ENCODE results near the gene ZBTB3. TPM values are rescaled to one million over a fixed set of nuclear protein-coding genes. Genes with fewer than 3 reads are reported as not detected.

The ZBTB3 gene
- total and polyA plus RNA-seq, 2 of the 8 experiments (the other 6 are each of a cell fraction or from before 2014, with no cell fraction given), result 30.2 to 76.9 TPM

DNA sequence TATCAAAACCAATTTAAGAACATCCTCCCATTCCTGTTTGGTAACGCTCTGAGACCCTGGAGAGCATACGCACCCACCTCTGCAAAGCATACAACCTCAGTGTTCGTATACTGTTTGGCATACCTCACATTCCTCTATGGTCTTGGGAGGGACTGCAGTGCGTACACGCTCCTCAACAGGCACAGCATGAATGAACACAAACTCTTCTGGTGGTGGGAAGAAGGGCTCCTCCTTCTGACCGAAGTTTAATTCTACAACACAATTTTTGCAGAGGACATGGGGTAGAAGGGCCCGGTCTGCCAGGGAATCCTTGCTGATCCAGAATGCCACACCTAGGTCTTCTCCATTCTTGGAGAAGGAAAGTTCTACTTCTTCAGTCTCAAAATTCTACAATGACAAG lies 32.0 kb downstream of the ZBTB3 start (continued):
- TF ChIP-seq, protein P1, sequence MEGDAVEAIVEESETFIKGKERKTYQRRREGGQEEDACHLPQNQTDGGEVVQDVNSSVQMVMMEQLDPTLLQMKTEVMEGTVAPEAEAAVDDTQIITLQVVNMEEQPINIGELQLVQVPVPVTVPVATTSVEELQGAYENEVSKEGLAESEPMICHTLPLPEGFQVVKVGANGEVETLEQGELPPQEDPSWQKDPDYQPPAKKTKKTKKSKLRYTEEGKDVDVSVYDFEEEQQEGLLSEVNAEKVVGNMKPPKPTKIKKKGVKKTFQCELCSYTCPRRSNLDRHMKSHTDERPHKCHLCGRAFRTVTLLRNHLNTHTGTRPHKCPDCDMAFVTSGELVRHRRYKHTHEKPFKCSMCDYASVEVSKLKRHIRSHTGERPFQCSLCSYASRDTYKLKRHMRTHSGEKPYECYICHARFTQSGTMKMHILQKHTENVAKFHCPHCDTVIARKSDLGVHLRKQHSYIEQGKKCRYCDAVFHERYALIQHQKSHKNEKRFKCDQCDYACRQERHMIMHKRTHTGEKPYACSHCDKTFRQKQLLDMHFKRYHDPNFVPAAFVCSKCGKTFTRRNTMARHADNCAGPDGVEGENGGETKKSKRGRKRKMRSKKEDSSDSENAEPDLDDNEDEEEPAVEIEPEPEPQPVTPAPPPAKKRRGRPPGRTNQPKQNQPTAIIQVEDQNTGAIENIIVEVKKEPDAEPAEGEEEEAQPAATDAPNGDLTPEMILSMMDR (IDR thresholded peaks at IDR 0.05; ENCODE audit: control extremely low read depth in 1 of 3, insufficient read depth in 1 of 3, low read depth in 1 of 3, low read length in 3 of 3), result 0 out of 4 replicates have a peak, but pooled peaks of 1 of the 3 experiments have one; percentile 10
- TF ChIP-seq EZH2 (IDR thresholded peaks at IDR 0.05; ENCODE audit: low read depth, low read length, severe bottlenecking) (no peak), RFX5 (IDR thresholded peaks at IDR 0.05; ENCODE audit: borderline replicate concordance, low read depth, low read length) (no peak), CBX8 (IDR thresholded peaks at IDR 0.05; ENCODE audit: borderline replicate concordance, low read depth, low read length) (no peak), ASH2L (IDR thresholded peaks at IDR 0.05; ENCODE audit: low read length) (no peak), NANOG (IDR thresholded peaks at IDR 0.05; ENCODE audit: insufficient read depth, low read depth, low read length, poor library complexity, severe bottlenecking) (no peak)
